Stomach (tissue), 9 donors: ENCODE data around the gene GALK2. TPM values are rescaled to one million over a fixed set of nuclear protein-coding genes. Genes with fewer than 3 reads are reported as not detected.

Experiments used
- DNase-seq, 2 donors: peaks; one replicate each; pipeline versions ENCODE4 v3.0.0 to v3.0.0-alpha.2; 2013 to 2019
- H3K27ac ChIP-seq, 5 donors: fragments of 200-600 bp in 4 of 5; sonication (generic) in 4 of 5; one replicate each; pipeline ENCODE4 v1.5.1; 2013 to 2019; ENCODE audit warnings: mild to moderate bottlenecking in 1 of 5, moderate library complexity in 1 of 5
- H3K27me3 ChIP-seq, 3 donors: fragments of 200-600 bp; sonication (generic); one replicate each; pipeline ENCODE4 v1.5.1; 2017 to 2019; ENCODE audit warnings: mixed run types in 1 of 3
- H3K36me3 ChIP-seq, 4 donors: fragments of 200-600 bp; sonication (generic); 1 replicate in 3 of 4; 2 replicates in 1 of 4; pipeline ENCODE4 v1.5.1; 2016 to 2019
- H3K4me1 ChIP-seq, 4 donors: fragments of 200-600 bp; sonication (generic); one replicate each; pipeline ENCODE4 v1.5.1; 2016 to 2019
- H3K4me3 ChIP-seq, 4 donors: fragments of 200-600 bp; sonication (generic) in 3 of 4; one replicate each; pipeline ENCODE4 v1.5.1; 2016 to 2019; ENCODE audit warnings: mild to moderate bottlenecking in 1 of 4
- H3K9me3 ChIP-seq, 4 donors: fragments of 200-600 bp; sonication (generic); one replicate each; pipeline ENCODE4 v1.5.1; 2016 to 2019
- EP300 ChIP-seq: sonication (generic); formaldehyde crosslinking; IDR thresholded peaks from one replicate; pipeline ENCODE4 v1.6.1; 2017; ENCODE audit warnings: antibody characterized with exemption
- POLR2A ChIP-seq, 4 donors: fragments of 450-650 bp; IDR thresholded peaks; one replicate each; pipeline ENCODE4 v1.6.1; 2016; ENCODE audit warnings: antibody characterized with exemption in 4 of 4, control low read depth in 2 of 4, mild to moderate bottlenecking in 1 of 4, moderate library complexity in 1 of 4
- POLR2AphosphoS5 ChIP-seq, 3 donors: sonication (generic); formaldehyde crosslinking; IDR thresholded peaks; one replicate each; pipeline ENCODE4 v1.6.1; 2016; ENCODE audit warnings: antibody characterized with exemption in 3 of 3
- WGBS, 5 donors: extraction: QIAGEN DNeasy Blood & Tissue Kit in 3 of 5; methylation state at CpG; one replicate each; pipeline versions ENCODE4 v1.1.5 to v1.1.7; 2013 to 2018; 5-methylcytosine and 5-hydroxymethylcytosine counted together
- intact Hi-C: fragments of 100-400 bp; cut with DNase I; formaldehyde crosslinking; loops from one replicate; pipeline ENCODE4 v1.15.1; 2023; ENCODE audit warnings: low total_unique reads
- polyA plus RNA-seq, 3 donors: library from polyadenylated mRNA; stranded (reverse); fragments of 200-250 nt; gene quantifications; one replicate each; pipeline ENCODE4 v1.2.3, GENCODE V29; 2013
- total RNA-seq, 5 donors: library from RNA; depleted of rRNA; stranded (reverse); fragments of >200 nt; gene quantifications; one replicate each; pipeline versions ENCODE4 v1.1.0 to v1.2.3, GENCODE V29; 2014 to 2016
- TF ChIP-seq, protein P1 (sequence below), 7 experiments: fragments of 450-650 bp in 4 of 7; fragments of 200-600 bp in 3 of 7; sonication (generic) in 3 of 7; IDR thresholded peaks; one replicate each; pipeline ENCODE4 v1.5.1; 2016 to 2019; ENCODE audit warnings: antibody characterized with exemption in 7 of 7, control low read depth in 2 of 7, mild to moderate bottlenecking in 1 of 7
- donor health status: healthy with polysubstance abuse.
- donor health status: Bipolar disorder and iron deficiency.
- donor health status: healthy.

Gene GALK2
- total and polyA plus RNA-seq, 8 donors: 9.6 to 149 (median 20.8) TPM

DNA sequence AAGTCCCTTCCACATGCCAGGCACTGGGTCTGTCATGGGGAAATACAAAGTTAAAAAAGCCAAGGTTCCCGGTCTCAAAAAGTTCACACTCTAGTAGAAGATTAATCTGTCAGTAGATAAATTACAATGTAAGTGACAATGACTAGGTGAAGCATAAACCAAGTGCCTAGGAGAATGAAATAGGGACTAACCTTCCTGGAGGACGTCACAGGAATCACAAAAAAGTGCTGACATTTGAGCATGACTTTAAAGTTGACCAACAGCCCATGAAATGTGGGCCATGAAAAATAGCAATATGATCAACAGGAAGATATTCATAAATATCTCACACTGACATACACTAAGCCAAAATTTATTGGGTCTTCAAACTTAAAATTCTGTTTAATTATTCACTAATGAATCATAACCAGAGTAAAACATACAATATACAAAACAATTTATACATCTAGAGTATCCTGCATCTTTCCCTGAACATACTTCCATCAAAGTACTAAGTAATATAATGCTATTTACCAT, 34.6 kb upstream of the GALK2 start:
- 65 to 77% (median 71%) methylated on average over 2 of the region's 2 CpGs for WGBS, 5 donors
- H3K36me3 ChIP-seq: peaks cover 38 to 100% (median 96%) of the 10 kb centered on the region in 4 donors

DNA sequence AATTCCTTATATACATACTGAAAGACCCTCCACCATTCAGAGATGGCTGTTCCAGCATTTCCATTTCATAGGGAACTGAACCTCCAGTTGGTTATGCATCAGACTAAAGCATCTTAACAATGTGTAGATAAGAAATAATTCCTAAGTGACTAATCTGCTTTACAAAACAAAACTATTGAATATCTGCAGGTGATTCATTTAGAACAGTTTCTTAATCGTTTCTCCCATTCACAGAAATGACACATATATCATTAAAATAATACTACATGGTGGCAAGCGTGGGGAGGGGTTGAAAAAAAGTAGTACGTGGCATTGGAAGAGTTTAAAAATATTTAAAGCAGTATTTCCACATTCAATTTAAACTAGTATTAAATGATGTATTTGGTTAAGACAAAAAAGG, 34.1 kb upstream of the GALK2 start:
- H3K27me3 ChIP-seq: no peaks in the 10 kb centered on the region
- 63 to 78% (median 72%) methylated on average over 3 of the region's 3 CpGs for WGBS, 5 donors
- H3K4me3 ChIP-seq: no peak overlapping the region
- TF ChIP-seq EP300 (no peak), POLR2AphosphoS5 (IDR thresholded peaks at IDR 0.05) (no peak), POLR2A (IDR thresholded peaks at IDR 0.05) (no peak)
- TF ChIP-seq, protein P1, sequence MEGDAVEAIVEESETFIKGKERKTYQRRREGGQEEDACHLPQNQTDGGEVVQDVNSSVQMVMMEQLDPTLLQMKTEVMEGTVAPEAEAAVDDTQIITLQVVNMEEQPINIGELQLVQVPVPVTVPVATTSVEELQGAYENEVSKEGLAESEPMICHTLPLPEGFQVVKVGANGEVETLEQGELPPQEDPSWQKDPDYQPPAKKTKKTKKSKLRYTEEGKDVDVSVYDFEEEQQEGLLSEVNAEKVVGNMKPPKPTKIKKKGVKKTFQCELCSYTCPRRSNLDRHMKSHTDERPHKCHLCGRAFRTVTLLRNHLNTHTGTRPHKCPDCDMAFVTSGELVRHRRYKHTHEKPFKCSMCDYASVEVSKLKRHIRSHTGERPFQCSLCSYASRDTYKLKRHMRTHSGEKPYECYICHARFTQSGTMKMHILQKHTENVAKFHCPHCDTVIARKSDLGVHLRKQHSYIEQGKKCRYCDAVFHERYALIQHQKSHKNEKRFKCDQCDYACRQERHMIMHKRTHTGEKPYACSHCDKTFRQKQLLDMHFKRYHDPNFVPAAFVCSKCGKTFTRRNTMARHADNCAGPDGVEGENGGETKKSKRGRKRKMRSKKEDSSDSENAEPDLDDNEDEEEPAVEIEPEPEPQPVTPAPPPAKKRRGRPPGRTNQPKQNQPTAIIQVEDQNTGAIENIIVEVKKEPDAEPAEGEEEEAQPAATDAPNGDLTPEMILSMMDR (IDR thresholded peaks at IDR 0.05): no peak
- DNase-seq: no peak
- H3K9me3 ChIP-seq: no peaks in the 10 kb centered on the region
- intact Hi-C loops: no loop called here
- H3K27ac ChIP-seq: no peak overlapping the region
- peaks cover 0 to 19% (median 0%) of the 10 kb centered on the region in 4 donors for H3K4me1 ChIP-seq
- peaks cover 37 to 100% (median 95%) of the 10 kb centered on the region in 4 donors for H3K36me3 ChIP-seq

More for the DNA sequence above, 34.6 kb upstream of the GALK2 start:
- H3K4me3 ChIP-seq: no peak overlapping the region
- H3K9me3 ChIP-seq: no peaks in the 10 kb centered on the region
- no peak for DNase-seq
- peaks cover 0 to 19% (median 0%) of the 10 kb centered on the region in 4 donors for H3K4me1 ChIP-seq
- no peaks in the 10 kb centered on the region for H3K27me3 ChIP-seq
- H3K27ac ChIP-seq: no peak overlapping the region
- TF ChIP-seq POLR2A (IDR thresholded peaks at IDR 0.05): no peak
- no peak for TF ChIP-seq EP300
- TF ChIP-seq, protein P1 (IDR thresholded peaks at IDR 0.05): no peak
- no peak for TF ChIP-seq POLR2AphosphoS5 (IDR thresholded peaks at IDR 0.05)
- intact Hi-C loops: no loop called here

DNA sequence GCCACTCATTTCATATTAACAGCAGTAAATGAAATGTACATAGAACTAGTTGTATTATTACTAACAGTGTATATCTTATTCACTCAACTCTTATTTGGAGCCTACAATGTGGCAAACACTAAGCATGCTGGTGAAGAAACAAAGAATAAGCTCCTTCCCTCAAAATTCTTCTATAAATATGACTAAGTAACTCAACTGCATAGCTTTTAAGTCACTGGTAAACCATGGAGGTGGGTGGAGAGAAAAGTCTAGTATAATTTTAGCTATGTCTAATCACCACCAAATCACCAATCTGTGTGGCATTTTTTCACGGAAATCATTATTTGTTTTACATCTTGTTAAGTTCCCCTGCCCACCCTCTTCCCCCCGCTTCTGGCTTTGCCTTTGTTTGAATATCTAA, 32.2 kb upstream of the GALK2 start:
- H3K36me3 ChIP-seq: peaks cover 35 to 100% (median 99%) of the 10 kb centered on the region in 4 donors

DNA sequence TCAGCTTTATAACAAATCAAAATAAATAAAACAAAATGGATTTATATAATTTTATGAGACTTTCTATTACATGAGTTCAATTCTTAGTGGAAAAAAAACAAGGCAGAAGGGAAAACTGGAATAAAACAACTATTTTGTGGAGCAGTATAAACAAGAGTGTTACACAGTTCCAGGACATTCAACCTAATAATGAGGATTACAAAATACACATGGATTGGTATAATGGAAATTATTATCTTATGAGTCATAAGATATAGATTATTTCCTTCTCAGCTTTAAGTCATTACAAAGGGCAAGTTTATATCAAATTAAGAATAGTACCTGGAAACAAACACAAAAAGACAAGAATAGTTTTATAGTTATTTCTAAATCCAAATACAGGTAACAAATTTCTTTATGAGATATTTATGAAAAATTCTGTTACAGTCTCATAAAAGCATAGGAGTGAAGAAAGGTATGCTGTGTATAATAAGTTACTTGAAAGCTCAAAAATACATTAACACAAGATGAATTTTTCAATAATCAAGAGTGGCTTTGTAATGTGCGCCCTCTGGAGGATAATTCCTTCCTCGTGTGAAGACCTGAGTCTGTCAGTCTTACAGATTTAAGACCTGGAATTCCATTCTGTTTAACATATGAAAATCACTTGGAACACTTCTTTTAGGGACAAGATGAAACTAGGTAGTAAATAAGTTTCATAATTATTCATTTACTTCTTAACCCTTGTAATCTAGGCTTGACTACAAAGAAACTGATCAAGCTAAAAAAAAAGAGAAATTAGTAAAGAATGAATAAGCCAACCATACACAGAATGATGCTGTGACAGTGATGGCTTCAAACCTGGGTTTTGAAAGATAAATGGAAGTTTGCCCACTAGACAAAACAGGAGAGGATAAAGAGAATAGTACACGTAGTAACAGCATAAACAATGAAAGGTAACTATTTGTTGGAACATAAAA, 24.1 kb upstream of the GALK2 start:
- no peaks in the 10 kb centered on the region for H3K27me3 ChIP-seq
- 14 to 23% (median 18%) methylated on average over 3 of the region's 3 CpGs for WGBS, 5 donors
- peaks cover 10 to 66% (median 33%) of the 10 kb centered on the region in 4 donors for H3K4me1 ChIP-seq
- H3K27ac ChIP-seq: peak overlapping the region in 1 of 5 donors; percentile 13
- intact Hi-C loops: no loop called here
- no peak overlapping the region for H3K4me3 ChIP-seq
- TF ChIP-seq, protein P1 (IDR thresholded peaks at IDR 0.05): peak in 5 of 7 experiments; percentile 17 to 57 (median 40)
- no peak for TF ChIP-seq POLR2AphosphoS5 (IDR thresholded peaks at IDR 0.05)
- DNase-seq: peak in 1 of 2 donors; percentile 80
- peaks cover 19 to 40% (median 38%) of the 10 kb centered on the region in 4 donors for H3K36me3 ChIP-seq
- H3K9me3 ChIP-seq: no peaks in the 10 kb centered on the region

More for the DNA sequence above, 32.2 kb upstream of the GALK2 start:
- Histone ChIP-seq H3K4me3 (no peak overlapping the region), H3K27ac (no peak overlapping the region), H3K4me1 (peaks cover 0 to 19% (median 0%) of the 10 kb centered on the region in 4 donors), H3K27me3 (no peaks in the 10 kb centered on the region), H3K9me3 (no peaks in the 10 kb centered on the region)
- WGBS, 5 donors: 67 to 81% (median 69%) methylated on average over 2 of the region's 2 CpGs
- TF ChIP-seq EP300 (no peak), POLR2A (IDR thresholded peaks at IDR 0.05) (no peak), POLR2AphosphoS5 (IDR thresholded peaks at IDR 0.05) (no peak)
- TF ChIP-seq, protein P1 (IDR thresholded peaks at IDR 0.05): no peak
- intact Hi-C loops: no loop called here
- no peak for DNase-seq
